GM18498 (cell line): ENCODE data around the gene SCAF4.
A peak's percentile ranks its signal among the peaks of the same experiment; 100 is the strongest.
"Not testable (repeated sequence)": the region's sequence is repeated elsewhere in the genome, so short reads cannot be mapped to it uniquely, and the experiment has no call there.

Experiments
- ATAC-seq: cut with Tn5 transposase; IDR thresholded peaks from one replicate; pipeline ENCODE4 v1.9.1; 2021; ENCODE audit warnings: mild to moderate bottlenecking, moderate library complexity; ENCODE audit not compliant: unreplicated experiment

SCAF4 gene

DNA sequence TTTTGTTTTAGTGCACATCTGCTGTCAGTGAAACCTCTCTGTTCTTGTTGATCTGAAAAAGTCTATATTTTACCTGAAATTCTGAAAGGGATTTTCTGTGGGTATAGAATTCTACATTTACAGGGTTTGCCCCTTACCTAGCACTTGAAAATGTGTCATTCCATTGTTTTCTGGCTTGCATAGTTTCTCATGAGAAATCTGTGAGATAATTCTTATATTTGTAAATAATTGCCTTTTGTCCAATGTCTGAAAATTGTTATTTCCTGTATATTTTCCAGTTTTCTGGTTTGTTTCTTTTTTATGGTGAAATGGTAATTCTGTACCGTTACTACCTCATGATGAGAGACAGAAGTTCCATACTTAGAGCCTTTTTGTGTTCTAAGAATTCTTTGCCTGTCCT, 11.8 kb upstream of the SCAF4 start:
- ATAC-seq, result no peak

- no peak for ATAC-seq
These were observed 9.2 kb upstream of the SCAF4 start for GRCh38 chr21:31741116-31741515.

GRCh38 chr21:31737586-31738397, 5.9 kb upstream of the SCAF4 start:
- ATAC-seq, result not testable (repeated sequence)

DNA sequence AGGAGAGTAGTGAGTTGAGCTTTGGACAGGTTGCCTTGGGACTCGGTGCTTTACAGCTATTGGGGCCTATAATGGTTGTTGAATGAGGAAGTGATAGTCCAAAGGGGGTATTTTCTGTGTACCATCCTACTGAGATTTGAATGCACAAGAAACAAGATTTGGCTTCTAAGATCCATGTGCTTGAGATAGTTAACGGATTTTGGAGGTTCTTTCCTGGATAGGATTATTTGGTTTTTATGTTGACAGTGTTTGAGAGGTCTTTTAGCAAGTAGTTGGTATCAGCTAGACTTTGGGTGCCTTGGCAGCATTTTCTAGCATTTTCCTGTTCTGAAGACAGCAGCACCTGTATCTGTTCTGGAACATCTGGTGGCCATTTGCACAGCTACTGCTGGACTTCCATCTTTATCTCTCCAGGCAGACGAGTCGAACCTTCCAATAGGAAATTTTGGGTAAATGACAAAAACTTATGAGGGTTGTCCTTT, 3.6 kb upstream of the SCAF4 start:
- no peak for ATAC-seq

DNA sequence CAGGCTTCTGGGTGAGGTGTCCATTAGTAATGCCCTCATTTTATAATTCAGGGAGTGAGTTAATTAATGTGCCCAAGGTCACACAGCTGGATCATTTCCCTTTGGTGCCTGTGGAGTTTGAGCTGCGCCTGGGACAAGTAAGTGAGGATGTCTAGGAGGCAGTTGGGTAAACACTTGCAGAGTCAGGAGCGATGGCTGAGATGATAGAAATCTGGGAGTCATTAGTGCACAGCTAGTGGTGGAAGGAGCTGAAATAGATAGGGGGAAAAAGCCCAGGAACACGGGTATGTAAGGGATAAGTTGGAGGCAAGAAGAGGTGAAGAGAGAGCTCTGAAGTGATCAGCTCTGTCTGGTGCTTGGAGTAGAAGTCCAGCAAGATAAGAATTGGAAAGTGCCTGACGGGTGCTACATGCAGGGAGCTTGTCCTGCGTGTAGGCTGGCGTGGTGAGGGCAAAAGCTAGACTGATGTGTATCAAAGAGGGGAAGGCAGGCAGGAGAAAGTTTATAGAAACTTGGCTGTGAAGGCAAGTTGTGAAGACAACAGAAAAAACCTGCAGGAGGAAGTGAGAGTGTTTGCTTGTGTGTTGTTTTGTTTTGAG, 1.7 kb upstream of the SCAF4 start:
- ATAC-seq, result no peak

DNA sequence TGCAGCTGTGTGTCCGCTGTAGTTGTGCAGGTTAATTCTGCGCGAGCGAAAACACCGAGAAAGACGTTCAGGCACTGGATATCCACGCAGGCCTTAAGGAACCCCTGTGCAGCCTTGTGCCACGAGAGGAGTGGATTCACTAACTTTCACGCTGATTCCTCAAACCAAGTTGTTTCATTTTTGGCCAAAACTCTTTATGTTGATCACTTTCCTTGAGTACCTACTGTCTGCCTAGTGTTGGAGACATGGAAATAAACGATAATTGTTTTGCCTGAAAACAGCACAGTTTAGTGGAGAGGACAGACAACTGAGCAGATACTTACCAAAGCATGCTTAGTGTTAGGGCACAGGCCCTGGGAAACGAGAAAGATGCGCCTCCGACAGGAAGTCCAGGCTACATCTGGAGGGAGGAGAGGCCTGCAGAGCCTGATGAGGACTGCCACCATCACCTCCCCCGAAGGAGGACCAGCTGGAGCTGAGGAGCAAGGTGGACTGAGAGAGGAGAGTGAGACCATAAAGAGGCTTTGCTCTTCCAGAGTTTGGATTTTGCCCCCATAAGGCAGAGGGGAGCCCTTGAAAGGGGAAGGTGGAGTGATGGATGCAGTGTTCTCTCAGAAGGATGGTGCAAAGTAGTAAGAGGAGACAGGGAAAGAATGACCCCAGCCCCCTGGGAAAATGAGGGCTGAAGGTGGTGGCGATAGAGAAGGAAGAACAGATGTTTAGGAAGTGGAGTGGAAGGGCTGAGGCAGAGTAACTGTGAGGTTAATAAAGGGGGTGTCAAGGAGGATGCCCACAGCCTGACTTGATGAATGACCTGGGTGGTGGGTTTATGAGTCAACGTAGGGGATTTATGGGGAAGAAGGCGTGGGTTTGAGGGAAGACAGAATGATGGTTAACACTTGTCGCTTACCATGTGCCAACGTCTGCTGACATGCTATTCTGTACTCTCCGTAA, 956 bp upstream of the SCAF4 start:
- ATAC-seq, result no peak

DNA sequence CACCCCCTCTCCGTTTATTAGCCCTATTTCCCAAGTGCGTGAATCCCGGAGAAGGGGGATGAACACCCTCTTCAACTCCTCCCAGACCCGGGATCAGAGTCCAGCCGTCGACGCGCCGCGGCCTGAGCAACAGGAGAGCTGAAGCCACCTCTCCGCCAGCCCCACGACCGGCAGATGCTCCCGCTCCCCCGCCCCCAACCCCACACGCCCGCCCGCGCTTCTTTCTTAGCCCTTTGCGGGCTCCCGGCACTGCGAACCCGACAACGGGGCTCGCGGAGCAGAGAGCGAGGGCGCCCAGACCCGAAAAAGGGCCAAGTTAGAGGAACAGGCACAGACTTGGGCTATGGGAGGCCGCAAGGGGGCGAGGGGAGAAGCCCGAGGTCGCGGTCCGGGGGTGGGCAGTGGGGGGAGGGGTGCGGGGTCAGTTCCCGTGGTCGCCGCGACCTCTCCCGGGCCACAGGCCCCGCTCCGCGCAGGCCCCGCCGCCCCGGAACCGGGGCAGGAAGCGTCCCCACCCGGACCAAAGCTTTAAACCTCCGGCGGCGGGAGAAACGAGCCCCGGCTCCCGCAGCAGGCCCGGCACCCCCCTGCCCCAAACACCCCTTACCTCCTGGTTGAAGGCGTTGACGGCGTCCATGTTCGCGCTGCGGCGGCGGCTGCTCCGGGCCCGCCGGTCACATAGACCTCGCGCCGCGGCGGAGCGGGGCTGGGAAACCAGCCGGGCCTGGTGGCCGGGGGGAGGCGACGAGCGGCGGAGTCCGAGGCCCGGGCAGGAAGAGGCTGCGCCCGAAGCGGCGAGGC, 662 bp downstream of the SCAF4 start:
- peak; percentile 25 for ATAC-seq

DNA sequence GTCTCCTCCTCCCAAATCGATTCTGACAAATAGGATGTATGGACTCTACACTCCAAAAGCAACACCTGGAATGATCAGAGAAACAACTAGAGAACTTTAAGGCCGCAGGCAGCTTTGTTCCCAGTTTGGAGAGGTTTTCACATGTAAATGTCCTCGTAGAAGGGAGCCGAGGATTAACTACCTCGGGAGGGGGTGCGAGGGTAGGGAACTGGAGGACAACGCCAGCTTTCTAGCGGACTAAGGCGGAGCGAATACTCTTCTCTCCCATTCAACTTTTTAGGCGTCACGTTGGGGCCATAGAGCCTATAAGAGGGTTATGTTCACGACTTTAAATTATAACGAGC, 1.2 kb downstream of the SCAF4 start:
- no peak for ATAC-seq

GRCh38 chr21:31729622-31730343, 2.1 kb downstream of the SCAF4 start:
- no peak for ATAC-seq

- no peak for ATAC-seq
These were observed 3.0 kb downstream of the SCAF4 start for GRCh38 chr21:31728952-31729351.

GRCh38 chr21:31728191-31728590, 3.7 kb downstream of the SCAF4 start:
- ATAC-seq, result no peak

DNA sequence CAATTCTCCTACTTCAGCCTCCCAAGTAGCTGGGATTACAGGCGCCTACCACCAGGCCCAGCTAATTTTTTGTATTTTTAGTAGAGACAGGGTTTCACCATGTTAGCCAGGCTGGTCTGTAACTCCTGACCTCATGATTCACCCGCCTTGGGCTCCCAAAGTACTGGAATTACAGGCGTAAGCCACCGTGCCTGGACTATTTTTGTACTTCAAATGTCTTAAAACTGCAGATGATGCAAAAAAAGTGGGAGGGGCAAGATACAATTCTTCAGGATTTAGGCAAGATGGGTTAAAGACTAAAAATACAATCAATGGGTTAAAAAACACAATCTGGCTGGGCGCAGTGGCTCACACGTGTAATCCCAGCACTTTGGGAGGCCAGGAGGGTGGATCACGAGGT, 4.7 kb downstream of the SCAF4 start:
- ATAC-seq, result no peak

DNA sequence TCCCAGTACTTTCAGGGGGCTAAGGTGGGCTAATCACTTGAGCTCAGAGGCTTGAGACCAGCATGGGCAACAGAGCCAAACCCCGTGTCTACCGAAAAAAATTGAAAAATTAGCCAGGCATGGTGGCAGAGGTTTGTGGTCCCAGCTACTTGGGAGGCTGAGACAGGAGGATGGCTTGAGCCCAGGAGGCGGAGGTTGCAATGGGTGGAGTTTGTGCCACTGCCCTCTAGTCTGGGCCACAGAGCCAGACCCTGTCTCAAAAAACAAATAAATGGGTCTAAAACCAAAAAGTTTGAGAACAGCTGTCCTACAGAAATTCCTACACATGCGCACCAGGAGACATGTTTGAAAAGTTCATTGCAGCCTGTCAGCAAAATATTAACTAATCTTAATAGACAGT, 5.5 kb downstream of the SCAF4 start:
- ATAC-seq, result no peak

DNA sequence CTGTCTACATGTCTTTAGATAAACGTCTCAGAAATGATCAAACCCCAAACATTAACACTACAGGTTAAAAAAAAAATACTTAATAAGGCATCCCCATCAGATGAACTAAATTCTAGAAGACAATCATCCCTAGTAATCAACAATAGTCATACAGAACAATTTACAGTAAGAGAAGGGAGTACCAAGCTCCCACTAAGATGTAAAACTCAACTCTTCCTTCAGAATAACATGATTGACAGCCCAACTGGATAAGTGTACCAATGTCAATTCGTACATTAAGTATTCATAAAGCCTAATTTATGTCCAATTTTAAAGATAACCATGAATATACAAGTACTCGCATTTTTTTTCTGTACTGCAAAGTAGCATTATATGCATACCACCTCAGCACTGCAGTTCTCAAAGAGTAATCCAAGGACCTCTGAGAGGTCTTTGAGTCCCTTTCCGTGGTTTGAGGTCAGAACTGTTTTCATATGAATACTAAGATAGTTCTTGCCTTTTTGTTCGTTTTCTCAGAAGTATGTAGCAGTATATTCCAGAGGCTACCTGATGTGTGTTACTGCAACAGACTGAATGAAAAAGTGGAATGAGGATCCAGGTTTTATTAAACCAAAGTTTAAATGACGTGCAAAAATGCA, 6.6 kb downstream of the SCAF4 start:
- ATAC-seq, result no peak

DNA sequence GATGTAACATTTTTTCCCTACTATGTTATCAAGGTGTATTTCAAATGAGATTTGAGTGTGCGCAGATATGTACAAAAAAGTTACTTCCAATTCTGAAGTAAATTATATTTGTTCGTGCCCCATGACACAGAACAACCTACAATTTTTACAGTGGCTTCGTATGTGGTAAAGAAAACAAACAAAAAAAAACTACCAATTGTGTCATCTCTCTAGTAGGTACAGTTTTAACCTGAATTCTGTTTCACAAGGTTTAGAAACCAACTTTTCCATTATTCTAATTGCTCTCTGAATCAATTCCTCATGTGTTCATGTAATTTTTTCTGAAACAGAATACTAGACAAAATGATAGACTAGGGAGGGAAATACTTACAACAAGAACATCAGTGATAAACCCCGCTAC, 7.4 kb downstream of the SCAF4 start:
- ATAC-seq, result no peak

DNA sequence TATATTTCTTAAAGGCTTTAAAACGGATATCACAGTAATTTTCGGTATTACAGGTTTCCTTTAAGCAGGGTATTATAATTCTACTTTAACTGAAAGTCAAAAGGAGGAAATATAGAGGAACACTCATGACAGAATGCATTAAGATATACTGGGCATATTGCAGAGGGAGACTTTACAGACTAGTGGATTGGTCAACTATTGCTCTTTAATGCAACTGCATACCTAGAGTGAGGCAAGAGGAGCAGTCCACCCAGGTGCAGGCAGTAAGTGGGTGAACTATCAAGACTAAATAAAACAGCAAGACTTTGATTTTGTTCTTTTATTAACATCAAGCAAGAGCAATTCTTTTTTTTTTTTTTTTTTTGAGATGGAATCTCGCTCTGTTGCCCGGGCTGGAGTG, 10.5 kb downstream of the SCAF4 start:
- no peak for ATAC-seq

DNA sequence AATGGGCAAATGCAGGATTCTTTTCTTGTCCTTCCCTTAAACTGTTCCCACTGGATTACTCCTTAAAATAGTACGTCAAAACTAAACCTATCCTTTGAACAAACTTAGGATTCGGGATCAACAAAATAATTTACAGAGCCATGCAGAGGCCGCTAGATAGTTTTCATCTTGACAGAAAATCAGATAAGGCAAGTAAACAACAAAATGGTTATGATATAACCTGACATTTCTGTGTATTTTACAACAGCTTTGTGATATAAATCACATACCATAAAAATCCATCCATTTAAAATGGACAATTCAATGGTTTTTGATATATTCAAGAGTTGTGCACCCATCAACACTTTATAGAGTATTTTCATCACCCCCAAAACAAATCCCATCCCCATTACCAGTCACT, 11.2 kb downstream of the SCAF4 start:
- no peak for ATAC-seq

DNA sequence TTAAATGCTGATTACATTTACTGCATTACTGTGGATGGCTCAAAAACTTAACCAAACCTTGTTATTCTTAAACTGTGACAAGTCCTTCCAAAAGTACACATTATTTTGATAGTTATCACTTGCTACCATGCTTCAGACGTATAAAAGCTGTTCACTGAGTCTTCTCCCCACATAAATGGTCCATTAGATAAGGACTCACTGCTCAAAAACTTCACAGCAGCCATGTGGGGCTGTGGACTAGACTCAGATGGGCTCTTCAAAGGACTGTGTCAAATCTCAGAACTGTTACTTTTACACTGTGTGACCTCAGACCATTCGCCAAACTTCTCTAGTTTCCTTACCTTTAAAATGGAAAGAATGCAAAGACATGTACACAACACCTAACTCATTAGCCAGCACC, 11.6 kb downstream of the SCAF4 start:
- no peak for ATAC-seq

- no peak for ATAC-seq
These were observed 15.8 kb downstream of the SCAF4 start for GRCh38 chr21:31716106-31716505.
